HG02642 (cell line): ENCODE measurements around the gene HMGCL.
"Not testable (repeated sequence)": the region's sequence is repeated elsewhere in the genome, so short reads cannot be mapped to it uniquely, and the experiment has no call there.

Experiments
- ATAC-seq: cut with Tn5 transposase; IDR thresholded peaks from one replicate; pipeline ENCODE4 v1.9.1; 2021; ENCODE audit warnings: mild to moderate bottlenecking; ENCODE audit not compliant: unreplicated experiment, poor library complexity

The HMGCL gene

GRCh38 chr1:23825076-23825761, at the start of gene HMGCL:
TSS of gene HMGCL (minus strand) at chr1:23825429. CDS start at chr1:23825415, 14 bp downstream.
- ATAC-seq = peak; percentile 82

DNA sequence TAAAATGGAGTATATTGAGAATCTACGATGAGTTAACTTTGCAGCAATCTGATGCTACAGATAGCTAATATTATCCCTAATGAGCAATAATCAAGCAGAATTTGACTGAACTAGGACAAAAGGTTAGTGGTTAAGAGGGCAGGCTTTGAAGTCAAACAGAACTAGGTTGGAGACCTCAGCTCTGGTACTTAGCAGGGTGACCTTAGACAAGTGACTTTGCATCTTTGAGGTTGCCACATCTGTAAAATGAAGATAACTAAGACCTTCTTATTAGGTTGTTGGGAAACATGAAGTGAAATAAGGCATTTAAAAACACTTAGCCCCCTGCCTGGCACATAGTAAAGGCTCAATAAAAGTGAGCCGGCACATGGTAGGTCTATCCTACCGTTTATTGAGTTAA, 47.2 kb upstream of the HMGCL start:
- no peak for ATAC-seq

DNA sequence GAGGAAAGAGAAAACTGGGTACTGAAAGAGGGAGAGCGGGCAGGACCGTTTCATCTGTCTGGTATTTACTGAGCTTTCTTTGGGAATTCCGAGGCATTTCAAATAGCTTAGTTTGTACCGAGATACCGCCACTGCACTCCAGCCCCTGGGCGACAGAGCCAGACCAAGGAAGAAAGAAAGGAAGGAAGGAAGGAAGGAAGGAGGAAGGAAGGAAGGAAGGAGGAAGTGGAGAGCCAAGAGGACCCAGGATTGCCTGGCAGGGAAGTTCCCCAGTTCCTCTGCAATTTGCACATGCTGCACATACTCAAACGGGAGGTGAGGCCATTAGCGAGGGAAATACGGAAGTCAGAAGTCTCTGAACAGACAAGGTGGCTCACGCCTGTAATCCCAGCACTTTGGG, 43.8 kb upstream of the HMGCL start:
- ATAC-seq = no peak

DNA sequence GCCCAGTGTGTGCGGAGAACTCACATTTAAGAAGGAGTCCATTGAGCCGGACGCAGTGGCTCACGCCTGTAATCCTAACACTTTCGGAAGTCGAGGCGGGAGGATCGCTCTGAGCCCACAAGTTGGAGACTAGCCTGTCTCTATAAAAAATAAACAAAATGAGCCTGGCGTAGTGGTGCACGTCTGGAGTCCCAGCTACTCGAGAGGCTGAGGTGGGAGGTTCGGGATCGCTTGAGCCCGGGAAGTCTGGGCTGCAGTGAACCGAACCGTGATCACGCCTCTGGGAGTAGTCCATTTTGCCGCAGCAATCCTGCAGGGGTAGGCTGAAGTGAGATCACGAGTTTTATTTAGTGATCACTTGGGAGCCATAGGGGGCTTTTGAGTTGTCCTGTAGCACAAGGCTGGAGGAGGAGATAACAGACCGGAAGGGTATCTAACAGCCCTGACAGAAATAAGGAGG, 43.4 kb upstream of the HMGCL start:
- no peak for ATAC-seq

- peak; percentile 96 for ATAC-seq
These were observed 42.8 kb upstream of the HMGCL start, which contains the start of gene FUCA1 for GRCh38 chr1:23867895-23868556. TSS of gene FUCA1 (minus strand) at chr1:23868290. CDS start at chr1:23868286, 4 bp downstream.

DNA sequence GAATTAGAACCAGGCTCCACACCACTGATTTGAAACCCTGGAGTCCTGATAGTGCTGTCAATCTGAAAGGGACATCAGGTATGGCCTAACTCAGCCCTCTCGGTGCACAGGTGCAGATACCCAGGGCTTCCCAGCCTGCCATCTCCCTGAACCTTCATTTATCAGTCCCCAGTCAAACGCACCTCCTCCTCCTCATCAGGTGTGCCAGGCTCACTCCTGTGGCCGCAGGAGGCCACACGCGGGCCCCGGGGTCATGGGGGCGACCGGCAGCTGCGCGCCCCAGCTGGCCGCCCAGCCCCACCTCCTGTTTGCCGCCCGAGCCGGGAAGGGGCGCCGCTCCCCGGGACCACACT, 42.3 kb upstream of the HMGCL start:
- no peak for ATAC-seq

DNA sequence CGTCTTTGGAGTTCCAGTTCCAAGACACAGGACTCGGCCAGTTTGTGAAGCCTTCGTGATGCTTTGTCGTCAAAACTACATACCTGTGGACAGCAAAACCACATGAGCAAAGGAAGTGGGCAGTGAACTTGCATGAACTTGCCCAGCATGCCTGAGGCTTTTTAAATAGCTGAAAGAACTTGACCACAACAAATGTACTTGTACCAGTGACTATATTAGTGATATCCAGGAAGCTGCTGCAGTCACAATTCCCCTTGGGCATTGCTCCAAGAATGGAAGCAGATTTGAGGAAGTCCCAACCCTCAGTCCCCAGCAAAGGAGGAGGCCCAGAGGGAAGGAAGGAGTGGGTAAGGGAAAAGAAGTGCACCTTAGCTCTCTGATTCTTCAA, 40.3 kb upstream of the HMGCL start:
- ATAC-seq = no peak

- no peak for ATAC-seq
These were observed 39.7 kb upstream of the HMGCL start for GRCh38 chr1:23864801-23865542.

DNA sequence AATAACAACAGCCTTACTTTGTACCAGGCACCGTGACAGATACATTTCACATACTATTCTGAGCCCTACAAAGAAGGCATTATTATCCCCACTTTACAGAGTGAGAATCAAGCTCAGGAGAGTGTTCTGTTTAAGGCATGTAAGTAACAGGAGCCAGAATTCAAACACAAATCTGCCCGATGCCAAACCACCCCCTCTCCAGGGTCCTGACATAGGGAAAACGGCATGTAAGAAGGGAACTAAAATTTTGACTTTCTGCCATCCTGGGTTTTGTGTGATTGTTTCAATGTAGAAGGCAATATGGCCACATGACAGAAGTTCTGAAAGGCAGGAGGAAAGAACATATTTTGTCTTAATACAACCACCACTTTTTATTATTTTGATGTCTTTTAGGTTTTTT, 37.4 kb upstream of the HMGCL start:
- ATAC-seq = no peak

DNA sequence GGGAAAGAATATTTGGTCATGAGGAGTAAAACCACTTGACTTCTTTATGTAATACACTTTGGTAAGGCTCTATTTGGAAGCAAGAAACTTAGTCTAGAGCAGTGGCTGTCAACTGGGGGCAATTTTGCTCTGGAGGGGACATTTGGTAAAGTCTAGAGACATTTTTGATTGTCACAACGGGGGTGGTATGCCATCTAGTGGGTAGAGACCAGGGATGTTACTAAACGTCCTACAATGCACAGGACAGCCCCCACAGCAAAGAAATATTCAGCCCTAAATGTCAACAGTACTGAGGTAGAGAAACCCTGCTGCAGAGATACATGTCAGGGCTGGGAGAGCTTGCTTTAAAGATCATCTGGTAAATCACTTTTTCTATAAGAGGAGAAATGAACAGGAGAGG, 29.3 kb upstream of the HMGCL start:
- ATAC-seq = no peak

DNA sequence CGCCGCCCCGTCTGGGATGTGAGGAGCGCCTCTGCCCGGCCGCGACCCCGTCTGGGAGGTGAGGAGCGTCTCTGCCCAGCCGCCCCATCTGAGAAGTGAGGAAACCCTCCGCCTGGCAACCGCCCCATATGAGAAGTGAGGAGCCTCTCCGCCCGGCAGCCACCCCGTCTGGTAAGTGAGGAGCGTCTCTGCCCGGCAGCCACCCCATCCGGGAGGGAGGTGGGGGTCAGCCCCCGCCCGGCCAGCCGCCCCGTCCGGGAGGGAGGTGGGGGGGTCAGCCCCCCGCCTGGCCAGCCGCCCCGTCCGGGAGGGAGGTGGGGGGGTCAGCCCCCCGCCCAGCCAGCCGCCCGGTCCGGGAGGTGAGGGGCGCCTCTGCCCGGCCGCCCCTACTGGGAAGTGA, 27.9 kb upstream of the HMGCL start:
- not testable (repeated sequence) for ATAC-seq

GRCh38 chr1:23851406-23851805, 26.2 kb upstream of the HMGCL start:
- not testable (repeated sequence) for ATAC-seq

DNA sequence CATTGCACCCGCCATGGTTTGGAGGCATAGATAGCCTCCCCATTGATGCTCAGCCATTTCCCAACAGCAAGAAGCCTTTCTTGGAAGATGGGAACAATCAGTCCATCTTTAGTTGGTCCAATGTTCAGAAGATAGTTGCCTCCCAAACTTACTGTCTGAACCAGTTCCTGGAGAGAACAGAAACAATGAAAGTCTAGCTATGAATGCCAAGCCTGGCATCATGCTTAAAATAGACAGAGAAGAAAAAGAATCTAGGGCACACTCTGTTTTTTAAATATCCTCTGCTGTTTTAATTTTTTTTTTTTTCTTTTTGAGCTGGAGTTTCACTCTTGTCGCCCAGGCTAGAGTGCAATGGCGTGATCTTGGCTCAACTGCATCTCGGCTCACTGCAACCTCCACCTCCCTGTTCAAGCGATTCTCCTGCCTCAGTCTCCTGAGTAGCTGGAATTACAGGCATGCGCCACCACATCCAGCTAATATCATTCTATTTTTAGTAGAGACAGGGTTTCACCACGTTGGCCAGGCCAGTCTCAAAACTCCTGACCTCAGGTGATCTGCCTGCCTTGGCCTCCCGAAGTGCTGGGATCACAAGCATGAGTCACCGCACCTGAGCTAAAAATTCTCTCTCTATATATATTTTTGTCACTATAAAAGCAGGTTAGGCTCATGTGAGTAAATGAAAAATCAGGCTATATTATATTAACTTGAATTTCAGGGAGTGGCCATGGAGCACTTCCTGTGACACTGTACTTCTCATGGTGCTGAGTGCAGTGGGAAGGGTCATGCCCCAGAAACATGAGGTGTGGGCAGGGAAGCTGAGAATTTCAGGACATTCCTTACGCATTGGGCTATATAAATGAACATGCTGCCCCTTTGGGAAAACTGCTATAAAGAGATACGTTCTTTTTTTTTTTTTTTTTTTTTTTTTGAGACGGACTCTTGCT, 23.7 kb upstream of the HMGCL start:
- no peak for ATAC-seq

GRCh38 chr1:23847482-23848095, 22.4 kb upstream of the HMGCL start:
- not testable (repeated sequence) for ATAC-seq

DNA sequence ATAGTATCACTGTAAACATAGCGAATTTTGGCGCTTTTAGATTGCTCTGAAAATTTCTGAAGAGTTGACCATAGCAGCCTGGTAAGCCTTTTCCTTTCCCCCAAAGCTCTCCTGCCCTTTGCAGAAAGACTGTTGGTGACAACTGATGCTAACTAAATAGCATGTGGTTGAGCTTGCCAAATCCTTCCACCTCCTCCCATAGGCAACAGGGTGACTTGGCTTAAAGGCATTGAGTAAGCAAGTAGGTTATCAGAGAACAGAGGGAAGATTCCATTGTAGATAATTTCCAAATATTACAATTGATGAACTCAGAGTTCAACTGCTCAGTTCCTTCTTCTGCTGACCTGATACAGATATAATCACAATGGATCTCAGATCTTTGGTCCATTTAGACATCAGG, 19.9 kb upstream of the HMGCL start:
- no peak for ATAC-seq

DNA sequence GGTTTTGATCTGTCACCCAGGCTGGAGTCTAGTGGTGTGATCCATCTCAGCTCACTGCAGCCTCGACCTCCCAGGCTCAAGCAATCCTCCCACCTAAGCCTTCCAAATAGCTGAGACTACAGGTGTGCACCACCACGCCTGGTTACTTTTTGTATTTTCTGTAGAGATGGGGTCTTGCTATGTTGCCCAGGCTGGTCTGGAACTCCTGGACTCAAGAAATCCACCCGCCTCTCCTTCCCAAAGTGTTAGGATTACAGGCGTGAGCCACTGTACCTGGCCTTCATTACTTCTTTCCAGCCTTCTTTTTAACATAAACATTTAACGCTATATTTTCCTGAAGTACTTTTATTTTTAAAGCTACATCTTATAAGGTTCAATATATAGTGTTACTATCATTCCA, 18.4 kb upstream of the HMGCL start:
- ATAC-seq = no peak

DNA sequence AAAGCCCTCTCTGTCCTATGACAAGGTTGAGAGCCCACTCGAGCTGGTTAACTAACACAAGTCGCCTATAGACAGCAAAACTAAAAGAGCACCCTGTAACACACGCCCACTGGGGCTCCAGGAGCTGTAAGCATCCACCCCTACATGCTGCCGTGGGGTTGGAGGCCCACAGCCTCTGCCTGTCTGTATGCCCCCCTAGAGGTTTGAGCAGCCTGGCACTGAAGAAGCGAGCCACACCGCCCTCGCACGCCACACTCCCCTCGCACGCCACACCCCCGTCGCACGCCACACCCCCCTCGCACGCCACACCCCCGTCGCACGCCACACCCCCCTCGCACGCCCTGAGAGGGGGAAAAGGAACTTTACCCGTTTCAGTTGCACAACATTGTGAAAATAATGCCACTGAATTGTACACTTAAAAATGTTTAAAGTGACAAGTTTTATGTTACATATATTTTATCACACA, 13.2 kb upstream of the HMGCL start:
- no peak for ATAC-seq

DNA sequence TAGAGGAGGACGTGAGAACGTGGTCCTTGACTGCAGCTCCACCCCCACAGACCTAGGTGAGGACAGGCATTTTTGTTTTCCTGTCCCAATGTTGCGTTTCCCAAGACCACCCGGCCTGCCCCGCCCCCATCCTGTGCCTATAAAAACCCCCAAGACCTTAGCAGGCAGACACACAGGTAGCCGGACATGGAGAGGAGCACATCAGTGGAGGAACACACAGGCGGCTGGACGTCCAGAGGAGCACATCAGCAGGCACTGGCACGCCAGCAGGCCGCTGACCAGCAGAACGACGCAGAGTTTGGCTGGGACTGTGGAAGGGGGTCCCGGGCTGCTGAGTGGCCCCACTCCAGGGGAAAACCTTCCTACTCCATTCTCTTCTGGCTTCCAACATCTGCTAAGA, 12.7 kb upstream of the HMGCL start:
- ATAC-seq = no peak

DNA sequence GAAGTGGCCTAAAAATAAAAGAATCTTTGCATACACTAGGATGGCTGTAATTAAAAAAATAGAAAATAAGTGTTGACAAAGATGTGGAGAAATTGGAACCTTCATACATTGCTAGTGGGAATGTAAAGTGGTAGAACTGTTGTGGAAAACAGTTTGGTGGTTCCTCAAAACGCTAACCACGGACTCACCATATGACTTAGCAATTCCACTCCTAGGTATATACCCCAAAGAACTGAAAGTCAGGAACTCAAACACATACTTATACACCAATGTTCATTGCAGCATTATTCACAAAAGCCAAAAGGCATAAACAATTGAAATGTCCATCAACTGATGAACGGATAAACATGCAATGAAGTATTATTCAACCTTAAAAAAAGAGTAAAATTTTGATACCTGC, 10.8 kb upstream of the HMGCL start:
- ATAC-seq = no peak

DNA sequence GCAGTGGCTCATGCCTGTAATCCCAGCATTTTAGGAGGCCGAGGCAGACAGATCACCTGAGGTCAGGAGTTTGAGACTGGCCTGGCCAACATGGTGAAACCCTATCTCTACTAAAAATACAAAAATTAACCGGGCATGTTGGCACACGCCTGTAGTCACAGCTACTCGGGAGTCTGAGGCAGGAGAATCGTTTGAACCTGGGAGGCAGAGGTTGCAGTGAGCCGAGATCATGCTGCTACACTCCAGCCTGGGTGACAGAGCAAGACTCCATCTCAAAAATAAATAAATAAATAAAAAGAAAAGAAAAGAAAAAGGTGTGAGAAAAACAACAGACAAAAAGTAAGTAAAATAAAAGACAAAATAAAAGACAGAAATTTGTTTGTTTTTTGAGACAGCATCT, 8.9 kb upstream of the HMGCL start:
- ATAC-seq = not testable (repeated sequence)
